Transverse colon (tissue), 4 donors: ENCODE results near the gene SMIM36. TPM values are rescaled to one million over a fixed set of nuclear protein-coding genes. Genes with fewer than 3 reads are reported as not detected.
"Not testable (repeated sequence)": the region's sequence is repeated elsewhere in the genome, so short reads cannot be mapped to it uniquely, and the experiment has no call there.

Experiments used
- DNase-seq: peaks from one replicate; pipeline ENCODE4 v3.0.0-alpha.2; 2019
- H3K27ac ChIP-seq, 4 donors: fragments of 200-600 bp; sonication (generic); 2 replicates each; pipeline ENCODE4 v1.5.1; 2016 to 2018; ENCODE audit warnings: inconsistent platforms in 4 of 4
- H3K27me3 ChIP-seq: fragments of 200-600 bp; sonication (generic); 2 replicates; pipeline ENCODE4 v1.5.1; 2017; ENCODE audit warnings: inconsistent platforms
- H3K36me3 ChIP-seq, 4 donors: fragments of 200-600 bp; sonication (generic); 2 replicates each; pipeline ENCODE4 v1.5.1; 2017 to 2019; ENCODE audit warnings: inconsistent platforms in 4 of 4
- H3K4me1 ChIP-seq, 4 donors: fragments of 200-600 bp; sonication (generic); 2 replicates each; pipeline ENCODE4 v1.5.1; 2017 to 2020; ENCODE audit warnings: inconsistent platforms in 4 of 4
- H3K4me3 ChIP-seq, 4 donors: fragments of 200-600 bp; sonication (generic); 1 replicate in 1 of 4; 2 replicates in 3 of 4; pipeline versions ENCODE4 v1.5.1 to v1.6.1; 2017 to 2019; ENCODE audit warnings: inconsistent platforms in 4 of 4
- H3K9me3 ChIP-seq, 2 donors: fragments of 200-600 bp; sonication (generic); 2 replicates each; pipeline ENCODE4 v1.5.1; 2017 to 2019; ENCODE audit warnings: inconsistent platforms in 2 of 2
- EP300 ChIP-seq: sonication (generic); formaldehyde crosslinking; IDR thresholded peaks from one replicate; pipeline ENCODE4 v1.6.1; 2017; ENCODE audit warnings: antibody characterized with exemption, low read depth
- POLR2A ChIP-seq: fragments of 450-650 bp; IDR thresholded peaks from one replicate; pipeline ENCODE4 v1.6.1; 2016; ENCODE audit warnings: antibody characterized with exemption, mild to moderate bottlenecking, moderate library complexity
- POLR2AphosphoS5 ChIP-seq, 3 donors: sonication (generic); formaldehyde crosslinking; IDR thresholded peaks; one replicate each; pipeline ENCODE4 v1.6.1; 2016; ENCODE audit warnings: antibody characterized with exemption in 3 of 3
- WGBS, 2 donors: methylation state at CpG; one replicate each; pipeline ENCODE4 v1.1.5; 2018; ENCODE audit warnings: low coverage in 1 of 2; 5-methylcytosine and 5-hydroxymethylcytosine counted together
- in situ Hi-C, 4 donors: fragments of 200-750 bp; cut with MboI; loops; one replicate each; pipeline versions ENCODE4 v1.15.0 to v1.15.1; 2017; ENCODE audit warnings: low sequenced_read_pairs in 3 of 4, low pct_ligation_motif_present in 1 of 4, low pct_unique_long_range_greater_than_20kb in 1 of 4
- intact Hi-C: fragments of 100-400 bp; cut with DNase I; formaldehyde crosslinking; loops from one replicate; pipeline ENCODE4 v1.15.1; 2023; ENCODE audit warnings: low total_unique reads
- total RNA-seq, 4 donors: library from RNA; depleted of rRNA; stranded (reverse); fragments of >200 nt; gene quantifications; one replicate each; pipeline ENCODE4 v1.1.0, GENCODE V29; 2016
- TF ChIP-seq, protein P1 (sequence below), 5 experiments: fragments of 200-600 bp in 3 of 5; fragments of 450-650 bp in 2 of 5; sonication (generic) in 3 of 5; IDR thresholded peaks; 1 replicate in 2 of 5; 2 replicates in 3 of 5; pipeline ENCODE4 v1.5.1; 2016 to 2017; ENCODE audit warnings: antibody characterized with exemption in 5 of 5, inconsistent platforms in 3 of 5, mild to moderate bottlenecking in 2 of 5, moderate library complexity in 1 of 5

The SMIM36 gene
- total RNA-seq, 4 donors from 2014 or later, result not detected

DNA sequence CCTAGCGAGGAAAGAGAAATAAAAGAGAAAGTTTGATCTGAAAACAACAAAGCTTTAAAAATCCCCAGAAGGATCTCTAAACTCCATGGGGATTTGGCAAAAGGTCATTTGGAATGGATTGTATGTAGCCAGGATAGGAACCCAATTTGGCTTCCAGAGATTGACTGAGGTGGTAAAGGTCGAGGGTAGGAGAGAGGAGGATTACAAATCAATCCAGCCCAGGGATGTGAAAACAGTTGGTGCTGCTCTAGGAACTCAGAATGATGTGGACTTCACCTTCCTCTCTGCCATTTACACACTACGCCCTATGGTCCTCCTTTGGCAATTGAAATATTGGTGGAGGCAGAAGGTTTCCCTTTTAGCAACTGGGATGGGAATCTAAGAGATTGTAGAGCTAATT, 18.8 kb upstream of the SMIM36 start:
- DNase-seq, result no peak
- 70 to 83% methylated on average over 2 to 3 of the region's 3 CpGs for WGBS, 2 donors
- Histone ChIP-seq H3K36me3 (no peaks in the 10 kb centered on the region), H3K9me3 (no peaks in the 10 kb centered on the region), H3K4me3 (no peak overlapping the region), H3K4me1 (peaks cover 0 to 3% (median 0%) of the 10 kb centered on the region in 4 donors), H3K27ac (no peak overlapping the region), H3K27me3 (no peaks in the 10 kb centered on the region)
- TF ChIP-seq EP300, result no peak
- no peak for TF ChIP-seq POLR2A
- TF ChIP-seq, protein P1, sequence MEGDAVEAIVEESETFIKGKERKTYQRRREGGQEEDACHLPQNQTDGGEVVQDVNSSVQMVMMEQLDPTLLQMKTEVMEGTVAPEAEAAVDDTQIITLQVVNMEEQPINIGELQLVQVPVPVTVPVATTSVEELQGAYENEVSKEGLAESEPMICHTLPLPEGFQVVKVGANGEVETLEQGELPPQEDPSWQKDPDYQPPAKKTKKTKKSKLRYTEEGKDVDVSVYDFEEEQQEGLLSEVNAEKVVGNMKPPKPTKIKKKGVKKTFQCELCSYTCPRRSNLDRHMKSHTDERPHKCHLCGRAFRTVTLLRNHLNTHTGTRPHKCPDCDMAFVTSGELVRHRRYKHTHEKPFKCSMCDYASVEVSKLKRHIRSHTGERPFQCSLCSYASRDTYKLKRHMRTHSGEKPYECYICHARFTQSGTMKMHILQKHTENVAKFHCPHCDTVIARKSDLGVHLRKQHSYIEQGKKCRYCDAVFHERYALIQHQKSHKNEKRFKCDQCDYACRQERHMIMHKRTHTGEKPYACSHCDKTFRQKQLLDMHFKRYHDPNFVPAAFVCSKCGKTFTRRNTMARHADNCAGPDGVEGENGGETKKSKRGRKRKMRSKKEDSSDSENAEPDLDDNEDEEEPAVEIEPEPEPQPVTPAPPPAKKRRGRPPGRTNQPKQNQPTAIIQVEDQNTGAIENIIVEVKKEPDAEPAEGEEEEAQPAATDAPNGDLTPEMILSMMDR (IDR thresholded peaks at IDR 0.05), result no peak
- no peak for TF ChIP-seq POLR2AphosphoS5 (IDR thresholded peaks at IDR 0.05)
- in situ Hi-C loops, result loop anchor here in 2 of 4 donors (25.0 kb wide), 3 partner anchors 107 to 782 kb away; partner anchors contain the start of gene PCTP (in 1 of the 2)
- intact Hi-C loops, result loop anchor here (5.0 kb wide), 1 partner anchor 72 kb away; no protein-coding TSS in a partner anchor

DNA sequence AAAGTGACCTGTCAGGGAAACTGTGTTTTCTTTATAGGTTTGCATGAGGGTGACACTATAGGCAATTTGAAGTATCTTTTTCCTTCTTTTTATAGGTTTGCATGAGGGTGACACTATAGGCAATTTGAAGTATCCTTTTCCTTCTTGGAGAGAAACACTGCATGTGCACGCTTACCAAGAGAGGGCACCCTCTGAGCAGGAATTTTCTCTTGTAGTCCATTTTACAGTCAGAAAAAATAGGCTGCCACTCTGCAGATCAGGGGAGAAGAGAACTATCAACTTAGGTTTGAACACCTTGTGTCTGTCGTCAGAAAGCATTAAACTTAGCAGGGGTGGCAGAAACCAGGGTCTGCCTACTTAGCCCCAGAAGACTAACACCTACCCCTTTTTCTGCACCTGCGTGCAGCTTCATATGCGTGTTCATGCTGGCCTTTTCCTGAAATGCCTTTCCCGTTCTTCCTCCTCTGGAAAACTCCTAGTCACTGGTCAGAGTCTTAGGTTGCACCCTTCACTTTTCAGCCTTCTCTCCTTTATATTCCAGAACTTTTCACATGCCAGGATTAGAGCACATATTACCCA, 16.4 kb upstream of the SMIM36 start:
- Histone ChIP-seq H3K27me3 (no peaks in the 10 kb centered on the region), H3K36me3 (no peaks in the 10 kb centered on the region), H3K27ac (no peak overlapping the region), H3K9me3 (no peaks in the 10 kb centered on the region), H3K4me3 (no peak overlapping the region), H3K4me1 (peaks cover 0 to 3% (median 0%) of the 10 kb centered on the region in 4 donors)
- in situ Hi-C loops (loop anchor here (5.0 to 25.0 kb wide), 7 partner anchors 110 to 785 kb away; partner anchors contain the start of genes PCTP (in 1 of the 4) and TMEM100 (in 1 of the 4)), intact Hi-C loops (loop anchor here (2.0 kb wide), 2 partner anchors 191 to 243 kb away; no protein-coding TSS in a partner anchor)
- no peak for DNase-seq
- 71 to 73% methylated on average over 5 of the region's 5 CpGs for WGBS, 2 donors
- TF ChIP-seq EP300, result no peak
- no peak for TF ChIP-seq POLR2A
- TF ChIP-seq, protein P1 (IDR thresholded peaks at IDR 0.05), result peak in 4 of 5 experiments; percentile 29 to 40 (median 30)
- TF ChIP-seq POLR2AphosphoS5 (IDR thresholded peaks at IDR 0.05), result no peak

DNA sequence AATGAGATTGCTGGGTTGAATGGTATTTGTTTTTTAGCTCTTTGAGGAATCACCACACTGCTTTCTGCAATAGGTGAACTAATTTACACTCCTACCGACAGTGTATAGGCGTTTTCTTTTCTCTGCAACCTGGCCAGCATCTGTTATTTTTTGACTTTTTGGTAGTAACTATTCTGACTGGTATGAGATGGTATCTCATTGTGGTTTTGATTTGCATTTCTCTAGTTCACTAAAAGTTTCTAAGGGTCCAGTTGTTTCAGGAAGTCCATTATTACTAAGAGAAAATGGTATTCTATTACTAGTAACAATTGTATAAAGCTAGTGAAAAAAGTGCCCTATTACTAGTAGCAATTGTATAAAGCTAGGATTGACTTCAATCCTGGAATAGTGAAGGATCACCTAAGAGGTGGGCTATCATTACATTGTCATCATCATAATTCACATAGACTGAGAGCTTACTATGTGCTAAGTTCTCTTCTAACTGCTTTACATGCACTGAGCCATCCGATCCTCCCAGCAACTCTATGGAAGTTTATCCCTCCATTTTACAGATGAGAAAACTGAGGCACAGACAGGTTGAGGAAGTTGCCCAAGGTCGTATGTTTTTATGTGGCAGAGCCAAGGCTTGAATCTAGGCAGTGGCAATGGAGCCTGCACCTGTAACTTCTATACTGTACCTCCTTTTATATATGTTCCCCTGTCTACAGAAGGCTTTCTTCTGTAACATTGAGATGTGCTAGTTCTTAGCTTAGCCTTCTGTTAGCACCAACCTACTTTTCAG, 13.4 kb upstream of the SMIM36 start:
- no peak for TF ChIP-seq EP300
- TF ChIP-seq POLR2AphosphoS5 (IDR thresholded peaks at IDR 0.05), result no peak
- Histone ChIP-seq H3K9me3 (no peaks in the 10 kb centered on the region), H3K4me3 (no peak overlapping the region), H3K27ac (no peak overlapping the region), H3K36me3 (no peaks in the 10 kb centered on the region), H3K4me1 (peaks cover 0 to 3% (median 0%) of the 10 kb centered on the region in 4 donors), H3K27me3 (no peaks in the 10 kb centered on the region)
- WGBS, 2 donors, result 58 to 81% methylated on average over 3 to 4 of the region's 4 CpGs
- intact Hi-C loops, result no loop called here
- no peak for DNase-seq
- in situ Hi-C loops, result loop anchor here (5.0 to 25.0 kb wide), 9 partner anchors 113 to 788 kb away; partner anchors contain the start of genes PCTP (in 1 of the 4) and TMEM100 (in 1 of the 4)

DNA sequence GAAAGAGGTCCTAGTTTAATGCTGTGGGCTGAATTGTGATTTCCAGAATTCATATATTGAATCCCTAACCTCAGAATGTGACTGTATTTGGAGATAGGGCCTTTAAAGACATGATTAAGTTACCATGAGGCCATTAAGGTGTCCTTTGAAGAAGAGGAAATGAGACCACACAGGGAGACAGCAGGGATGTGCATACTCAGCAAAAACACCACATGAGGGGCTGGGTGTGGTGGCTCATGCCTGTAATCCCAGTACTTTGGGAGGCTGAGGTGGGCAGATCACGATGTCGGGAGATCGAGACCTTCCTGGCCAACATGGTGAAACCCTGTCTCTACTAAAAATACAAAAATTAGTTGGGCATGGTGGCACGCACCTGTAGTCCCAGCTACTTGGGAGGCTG, 11.8 kb upstream of the SMIM36 start:
- in situ Hi-C loops, result loop anchor here (5.0 to 25.0 kb wide), 4 partner anchors 202 to 536 kb away; partner anchors contain the start of gene TMEM100 (in 1 of the 4)
- H3K4me1 ChIP-seq, DNase-seq, H3K27ac ChIP-seq, H3K4me3 ChIP-seq, H3K27me3 ChIP-seq, H3K36me3 ChIP-seq, intact Hi-C loops, H3K9me3 ChIP-seq: not testable (repeated sequence)
- WGBS, 2 donors, result 91% methylated on average over 4 of the region's 4 CpGs; no CpG with 5 or more reads in 1 of the 2 donors

DNA sequence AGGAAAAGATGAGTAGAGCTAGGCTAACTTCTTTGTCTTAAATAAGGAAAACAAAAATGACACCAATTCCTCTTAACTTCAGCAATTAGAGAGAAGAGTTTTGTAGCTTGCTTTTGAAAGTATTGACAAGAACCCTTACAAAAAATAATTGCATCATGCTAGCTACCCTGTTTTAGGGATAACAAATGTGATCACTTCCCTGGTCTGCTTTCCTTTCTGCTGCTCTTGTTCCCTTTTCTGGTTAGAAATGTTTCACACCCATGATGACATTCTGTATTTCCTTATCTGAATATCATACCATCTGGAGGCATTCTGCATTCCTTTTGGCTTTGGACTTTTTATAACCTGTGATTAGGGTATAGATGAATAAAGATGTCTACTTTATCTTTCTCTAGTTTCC, 9.9 kb upstream of the SMIM36 start:
- Histone ChIP-seq H3K4me3 (no peak overlapping the region), H3K9me3 (no peaks in the 10 kb centered on the region), H3K27me3 (no peaks in the 10 kb centered on the region), H3K27ac (no peak overlapping the region), H3K36me3 (no peaks in the 10 kb centered on the region), H3K4me1 (no peaks in the 10 kb centered on the region)
- no peak for DNase-seq
- intact Hi-C loops, result no loop called here
- in situ Hi-C loops, result loop anchor here (5.0 to 25.0 kb wide), 4 partner anchors 204 to 534 kb away; partner anchors contain the start of gene TMEM100 (in 1 of the 4)
- TF ChIP-seq, protein P1 (IDR thresholded peaks at IDR 0.05), result no peak
- TF ChIP-seq POLR2AphosphoS5 (IDR thresholded peaks at IDR 0.05), result no peak
